Hindlimb muscle (tissue), 1 donor: ENCODE data around the gene MBNL1. TPM values are rescaled to one million over a fixed set of nuclear protein-coding genes. Genes with fewer than 3 reads are reported as not detected.
"Not testable (repeated sequence)": the region's sequence is repeated elsewhere in the genome, so short reads cannot be mapped to it uniquely, and the experiment has no call there.

Experiments used
- DNase-seq: peaks from one replicate; pipeline ENCODE4 v3.0.0-alpha.2; 2013
- polyA plus RNA-seq: library from polyadenylated mRNA; unstranded; fragments of 120-200 nt; gene quantifications from one replicate; pipeline ENCODE4 v1.2.1, GENCODE V29; 2013; ENCODE audit not compliant: insufficient read length

Gene MBNL1
- polyA plus RNA-seq, 1 donor = 57.8 TPM

GRCh38 chr3:152352554-152352953 lies 83.8 kb downstream of the MBNL1 start:
- no peak for DNase-seq

- no peak for DNase-seq
Measured at GRCh38 chr3:152353578-152353977, 84.8 kb downstream of the MBNL1 start.

GRCh38 chr3:152355744-152356665 lies 87.3 kb downstream of the MBNL1 start:
- DNase-seq = no peak

DNA sequence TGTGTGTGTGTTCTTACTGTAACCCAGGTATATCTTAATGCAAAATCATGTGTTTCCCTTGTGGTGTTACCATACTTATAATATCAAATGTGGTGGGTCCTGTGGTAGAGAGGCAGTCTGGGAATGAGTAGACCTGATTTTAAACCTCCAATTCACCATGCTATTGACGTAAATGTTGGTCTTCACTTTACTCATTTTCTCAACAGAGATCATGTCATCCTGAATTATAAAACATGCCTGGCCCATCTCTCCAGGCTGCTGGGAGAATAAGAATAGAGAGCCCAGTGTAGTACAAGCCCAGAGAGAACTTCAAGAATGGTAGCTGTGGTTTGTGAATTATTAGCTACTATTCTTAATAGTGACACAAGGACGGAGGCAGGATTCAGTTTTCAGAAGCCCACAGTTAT lies 88.1 kb downstream of the MBNL1 start:
- DNase-seq = no peak

DNA sequence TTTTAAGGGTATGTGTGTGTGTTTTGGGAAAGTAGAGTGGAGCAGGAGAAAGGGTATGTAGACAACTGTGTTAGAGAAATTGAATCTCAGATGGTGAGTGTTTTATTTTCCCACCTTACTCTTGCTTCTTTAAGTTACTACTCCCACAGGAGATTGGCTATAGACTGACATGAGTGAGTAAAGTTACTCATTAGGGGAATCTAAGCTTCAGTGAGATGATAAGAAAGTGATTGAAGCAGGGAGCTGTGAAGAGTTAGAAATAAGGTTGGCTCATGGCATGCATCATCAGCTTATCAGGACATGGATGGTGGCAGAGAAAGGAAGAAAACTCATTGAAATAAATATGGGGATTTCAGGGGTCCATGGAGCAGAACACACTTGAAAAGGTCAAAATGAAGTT lies 88.9 kb downstream of the MBNL1 start:
- DNase-seq = no peak

- no peak for DNase-seq
Measured at GRCh38 chr3:152359385-152360248, 90.9 kb downstream of the MBNL1 start.

DNA sequence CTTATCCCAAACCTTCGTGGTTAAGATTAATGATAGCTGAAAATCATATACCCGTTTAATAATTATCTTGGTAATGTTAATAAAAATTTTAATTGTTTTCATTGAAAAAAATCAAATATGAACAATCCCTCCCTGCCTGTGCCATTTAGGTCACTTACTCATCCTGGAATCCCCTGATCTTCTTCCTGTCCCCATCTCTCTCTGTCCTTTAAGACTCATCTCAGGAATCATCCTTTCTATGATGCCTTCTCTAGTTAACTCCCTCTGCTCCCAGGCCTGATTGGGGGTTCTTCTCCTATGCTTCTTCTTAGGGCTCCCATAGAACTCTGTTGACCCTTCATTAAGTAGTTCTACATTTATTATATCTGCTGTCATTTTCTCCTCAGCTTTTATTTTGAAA lies 91.6 kb downstream of the MBNL1 start:
- DNase-seq = no peak

- DNase-seq = no peak
Measured at GRCh38 chr3:152360966-152361365, 92.2 kb downstream of the MBNL1 start.

GRCh38 chr3:152362086-152362485 lies 93.4 kb downstream of the MBNL1 start:
- DNase-seq = no peak

DNA sequence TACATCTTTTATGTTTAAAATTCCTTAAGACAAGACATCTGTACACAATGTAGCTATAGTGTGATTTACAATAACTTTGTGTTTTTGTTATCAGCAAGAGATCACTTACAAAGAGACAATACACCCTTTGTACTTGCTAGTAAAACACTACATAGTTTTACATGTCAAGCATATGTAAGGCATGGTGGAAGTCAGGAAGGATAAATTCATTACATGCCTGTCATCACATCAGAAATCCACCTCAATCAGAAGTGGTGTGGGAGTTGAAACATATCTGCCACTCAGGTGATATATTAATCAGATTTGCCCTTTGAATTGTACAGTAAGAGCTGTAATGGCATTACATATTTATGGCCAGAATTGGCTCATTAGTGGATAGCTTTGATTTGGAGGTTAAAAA lies 95.5 kb downstream of the MBNL1 start:
- DNase-seq = no peak

DNA sequence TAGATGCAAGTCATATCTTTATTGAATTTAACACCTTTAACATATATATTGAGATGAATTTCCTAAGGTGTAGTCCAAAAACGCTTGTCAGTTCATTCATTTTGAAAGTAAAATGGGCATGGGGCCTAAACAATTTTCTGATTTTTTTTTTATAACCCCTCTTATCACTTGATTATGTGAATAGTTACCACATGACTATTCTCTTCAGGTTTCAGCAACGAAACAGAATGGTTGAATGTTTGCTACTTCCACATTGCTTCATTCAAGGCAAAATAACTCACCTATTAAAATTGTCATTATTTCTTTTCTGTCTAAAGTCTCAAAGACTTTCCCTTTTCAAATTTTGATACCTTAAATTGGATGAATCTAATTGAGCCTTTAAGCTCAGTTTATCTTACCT lies 96.4 kb downstream of the MBNL1 start:
- no peak for DNase-seq

GRCh38 chr3:152365766-152366593 lies 97.3 kb downstream of the MBNL1 start:
- DNase-seq = no peak

- not testable (repeated sequence) for DNase-seq
Measured at GRCh38 chr3:152367192-152367591, 98.5 kb downstream of the MBNL1 start.

GRCh38 chr3:152372633-152373032 lies 103.9 kb downstream of the MBNL1 start:
- not testable (repeated sequence) for DNase-seq

DNA sequence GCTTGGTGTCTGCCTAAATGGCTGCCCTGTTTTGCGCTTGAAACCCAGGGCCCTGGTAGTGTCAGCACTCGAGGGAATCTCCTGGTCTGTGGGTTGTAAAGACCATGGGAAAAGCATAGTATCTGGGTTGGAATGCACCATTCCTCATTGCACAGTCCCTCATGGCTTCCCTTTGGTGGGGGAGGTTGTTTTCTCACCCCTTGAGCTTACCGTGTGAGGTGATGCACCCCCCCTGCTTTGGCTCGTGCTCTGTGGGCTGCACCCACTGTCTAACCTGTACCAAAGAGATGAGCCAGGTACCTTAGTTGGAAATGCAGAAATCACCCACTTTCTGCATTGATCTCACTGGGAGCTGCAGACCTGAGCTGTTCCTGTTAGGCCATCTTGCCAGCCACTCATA lies 104.7 kb downstream of the MBNL1 start:
- DNase-seq = no peak

DNA sequence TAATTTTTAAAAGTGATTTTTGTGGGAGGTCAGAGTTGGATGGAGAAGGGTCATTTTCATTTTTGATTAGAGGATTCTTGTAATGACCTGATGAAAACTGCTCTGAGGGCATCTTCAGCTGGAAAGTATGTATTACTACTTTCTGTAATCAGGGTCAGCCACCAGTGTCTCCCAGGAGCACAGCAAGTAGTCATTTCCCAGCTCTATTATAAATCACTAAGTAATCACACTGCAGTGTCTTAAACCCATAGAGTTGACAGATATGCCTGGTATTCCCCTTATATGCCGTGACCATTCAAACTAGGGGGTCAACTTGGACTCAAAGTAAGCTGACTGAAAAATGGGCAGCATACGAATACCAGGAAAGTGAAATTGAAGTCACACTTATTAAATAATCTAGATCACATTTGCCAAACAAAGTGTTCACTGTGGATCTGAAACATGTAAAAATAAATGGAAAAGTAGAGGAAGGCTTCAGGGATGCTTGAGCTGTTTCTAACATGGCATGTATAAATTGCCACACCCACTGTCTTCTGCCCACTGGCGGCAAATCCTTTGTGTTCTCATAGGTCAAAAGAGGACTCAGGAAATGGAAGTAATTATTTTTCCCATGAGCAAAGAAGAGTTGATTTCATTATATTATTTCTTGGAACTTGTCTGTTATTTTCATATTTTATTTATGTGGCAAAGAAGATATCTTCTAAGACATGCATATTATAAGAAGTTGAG lies 105.7 kb downstream of the MBNL1 start:
- DNase-seq = no peak

GRCh38 chr3:152375546-152375945 lies 106.8 kb downstream of the MBNL1 start:
- no peak for DNase-seq

GRCh38 chr3:152376351-152377183 lies 107.8 kb downstream of the MBNL1 start:
- DNase-seq = no peak

- no peak for DNase-seq
Measured at GRCh38 chr3:152377184-152377570, 108.4 kb downstream of the MBNL1 start.

- no peak for DNase-seq
Measured at GRCh38 chr3:152379415-152380042, 110.8 kb downstream of the MBNL1 start.
